Measurements from ENCODE around the gene DLG2. TPM values are rescaled to one million over a fixed set of nuclear protein-coding genes. Genes with fewer than 3 reads are reported as not detected.
A peak's percentile ranks its signal among the peaks of the same experiment; 100 is the strongest.

Gene DLG2
- total and polyA plus RNA-seq, 2 donors, result 3.4 to 42.4 TPM

GRCh38 chr11:83692675-83693074 is 1934.5 kb downstream of the DLG2 start:
- 58% methylated on average over 1 of the region's 1 CpG for WGBS
- H3K4me3 ChIP-seq (ENCODE audit: low read depth, low read length), result no peak overlapping the region
- DNase-seq (ENCODE audit: extremely low spot score), result no peak
- no peaks in the 10 kb centered on the region for H3K36me3 ChIP-seq (ENCODE audit: insufficient read depth)
- no peaks in the 10 kb centered on the region for H3K4me1 ChIP-seq (ENCODE audit: insufficient read depth)
- no peak overlapping the region for H3K27ac ChIP-seq (ENCODE audit: low read depth)

- no peaks in the 10 kb centered on the region for H3K4me1 ChIP-seq (ENCODE audit: insufficient read depth)
- no peak for DNase-seq (ENCODE audit: extremely low spot score)
- no peak overlapping the region for H3K27ac ChIP-seq (ENCODE audit: low read depth)
- whole genome bisulfite sequencing, result 23% methylated on average over 9 of the region's 9 CpGs
- H3K4me3 ChIP-seq (ENCODE audit: low read depth, low read length), result no peak overlapping the region
- no peaks in the 10 kb centered on the region for H3K36me3 ChIP-seq (ENCODE audit: insufficient read depth)
Measured at GRCh38 chr11:83691451-83691950, 1935.6 kb downstream of the DLG2 start.

GRCh38 chr11:83689144-83689780 is 1937.9 kb downstream of the DLG2 start:
- no peaks in the 10 kb centered on the region for H3K4me1 ChIP-seq (ENCODE audit: insufficient read depth)
- no peak for DNase-seq (ENCODE audit: extremely low spot score)
- no peak overlapping the region for H3K27ac ChIP-seq (ENCODE audit: low read depth)
- H3K4me3 ChIP-seq (ENCODE audit: low read depth, low read length), result no peak overlapping the region
- no peaks in the 10 kb centered on the region for H3K36me3 ChIP-seq (ENCODE audit: insufficient read depth)
- WGBS, result 88% methylated on average over 1 of the region's 1 CpG

GRCh38 chr11:83687787-83688186 is 1939.4 kb downstream of the DLG2 start:
- Histone ChIP-seq H3K27ac (ENCODE audit: low read depth) (no peak overlapping the region), H3K36me3 (ENCODE audit: insufficient read depth) (no peaks in the 10 kb centered on the region), H3K4me1 (ENCODE audit: insufficient read depth) (no peaks in the 10 kb centered on the region), H3K4me3 (ENCODE audit: low read depth, low read length) (no peak overlapping the region)
- no peak for DNase-seq (ENCODE audit: extremely low spot score)
- WGBS, result 92% methylated on average over 5 of the region's 5 CpGs

- 94% methylated on average over 2 of the region's 2 CpGs for WGBS
- Histone ChIP-seq H3K4me1 (ENCODE audit: insufficient read depth) (no peaks in the 10 kb centered on the region), H3K27ac (ENCODE audit: low read depth) (no peak overlapping the region), H3K36me3 (ENCODE audit: insufficient read depth) (no peaks in the 10 kb centered on the region), H3K4me3 (ENCODE audit: low read depth, low read length) (no peak overlapping the region)
- DNase-seq (ENCODE audit: extremely low spot score), result no peak
Measured at GRCh38 chr11:83685730-83686129, 1941.4 kb downstream of the DLG2 start.

- 84% methylated on average over 4 of the region's 4 CpGs for WGBS
- H3K36me3 ChIP-seq (ENCODE audit: insufficient read depth), result no peaks in the 10 kb centered on the region
- no peak overlapping the region for H3K4me3 ChIP-seq (ENCODE audit: low read depth, low read length)
- no peak overlapping the region for H3K27ac ChIP-seq (ENCODE audit: low read depth)
- no peak for DNase-seq (ENCODE audit: extremely low spot score)
- no peaks in the 10 kb centered on the region for H3K4me1 ChIP-seq (ENCODE audit: insufficient read depth)
Measured at GRCh38 chr11:83684071-83684470, 1943.1 kb downstream of the DLG2 start.

- H3K4me1 ChIP-seq (ENCODE audit: insufficient read depth), result no peaks in the 10 kb centered on the region
- DNase-seq (ENCODE audit: extremely low spot score), result no peak
- 91% methylated on average over 1 of the region's 1 CpG for WGBS
- H3K27ac ChIP-seq (ENCODE audit: low read depth), result no peak overlapping the region
- no peaks in the 10 kb centered on the region for H3K36me3 ChIP-seq (ENCODE audit: insufficient read depth)
- H3K4me3 ChIP-seq (ENCODE audit: low read depth, low read length), result no peak overlapping the region
Measured at GRCh38 chr11:83682611-83682973, 1944.6 kb downstream of the DLG2 start.

- WGBS, result 56% methylated on average over 10 of the region's 10 CpGs
- H3K27ac ChIP-seq (ENCODE audit: low read depth), result no peak overlapping the region
- no peak for DNase-seq (ENCODE audit: extremely low spot score)
- H3K4me1 ChIP-seq (ENCODE audit: insufficient read depth), result no peaks in the 10 kb centered on the region
- no peaks in the 10 kb centered on the region for H3K36me3 ChIP-seq (ENCODE audit: insufficient read depth)
- peak overlapping the region; percentile 36 for H3K4me3 ChIP-seq (ENCODE audit: low read depth, low read length)
Measured at GRCh38 chr11:83681906-83682610, 1945.1 kb downstream of the DLG2 start.

GRCh38 chr11:83681031-83681781 is 1945.9 kb downstream of the DLG2 start:
- 55% methylated on average over 15 of the region's 15 CpGs for WGBS
- Histone ChIP-seq H3K36me3 (ENCODE audit: insufficient read depth) (no peaks in the 10 kb centered on the region), H3K4me1 (ENCODE audit: insufficient read depth) (no peaks in the 10 kb centered on the region), H3K27ac (ENCODE audit: low read depth) (no peak overlapping the region), H3K4me3 (ENCODE audit: low read depth, low read length) (peak overlapping the region; percentile 36)
- DNase-seq (ENCODE audit: extremely low spot score), result no peak

GRCh38 chr11:83680321-83680720 is 1946.8 kb downstream of the DLG2 start:
- no peak overlapping the region for H3K4me3 ChIP-seq (ENCODE audit: low read depth, low read length)
- no peak for DNase-seq (ENCODE audit: extremely low spot score)
- no peaks in the 10 kb centered on the region for H3K36me3 ChIP-seq (ENCODE audit: insufficient read depth)
- H3K27ac ChIP-seq (ENCODE audit: low read depth), result no peak overlapping the region
- 46% methylated on average over 2 of the region's 2 CpGs for WGBS
- no peaks in the 10 kb centered on the region for H3K4me1 ChIP-seq (ENCODE audit: insufficient read depth)

- H3K27ac ChIP-seq (ENCODE audit: low read depth), result no peak overlapping the region
- WGBS, result 91% methylated on average over 5 of the region's 5 CpGs
- no peak overlapping the region for H3K4me3 ChIP-seq (ENCODE audit: low read depth, low read length)
- H3K36me3 ChIP-seq (ENCODE audit: insufficient read depth), result no peaks in the 10 kb centered on the region
- peaks cover 2% of the 10 kb centered on the region for H3K4me1 ChIP-seq (ENCODE audit: insufficient read depth)
- no peak for DNase-seq (ENCODE audit: extremely low spot score)
Measured at GRCh38 chr11:83678831-83679584, 1948.1 kb downstream of the DLG2 start.

- DNase-seq (ENCODE audit: extremely low spot score), result no peak
- Histone ChIP-seq H3K27ac (ENCODE audit: low read depth) (no peak overlapping the region), H3K4me1 (ENCODE audit: insufficient read depth) (peaks cover 2% of the 10 kb centered on the region), H3K4me3 (ENCODE audit: low read depth, low read length) (no peak overlapping the region), H3K36me3 (ENCODE audit: insufficient read depth) (no peaks in the 10 kb centered on the region)
- 93% methylated on average over 1 of the region's 1 CpG for WGBS
Measured at GRCh38 chr11:83677730-83678129, 1949.4 kb downstream of the DLG2 start.

GRCh38 chr11:83676056-83676601 is 1951.0 kb downstream of the DLG2 start:
- H3K27ac ChIP-seq (ENCODE audit: low read depth), result no peak overlapping the region
- peaks cover 2% of the 10 kb centered on the region for H3K4me1 ChIP-seq (ENCODE audit: insufficient read depth)
- H3K36me3 ChIP-seq (ENCODE audit: insufficient read depth), result no peaks in the 10 kb centered on the region
- no peak overlapping the region for H3K4me3 ChIP-seq (ENCODE audit: low read depth, low read length)
- DNase-seq (ENCODE audit: extremely low spot score), result no peak
